ENCODE measurements around the gene DLG2. TPM values are rescaled to one million over a fixed set of nuclear protein-coding genes. Genes with fewer than 3 reads are reported as not detected.

Gene DLG2
- total RNA-seq, 1 donor from 2014 or later = 5.1 TPM

DNA sequence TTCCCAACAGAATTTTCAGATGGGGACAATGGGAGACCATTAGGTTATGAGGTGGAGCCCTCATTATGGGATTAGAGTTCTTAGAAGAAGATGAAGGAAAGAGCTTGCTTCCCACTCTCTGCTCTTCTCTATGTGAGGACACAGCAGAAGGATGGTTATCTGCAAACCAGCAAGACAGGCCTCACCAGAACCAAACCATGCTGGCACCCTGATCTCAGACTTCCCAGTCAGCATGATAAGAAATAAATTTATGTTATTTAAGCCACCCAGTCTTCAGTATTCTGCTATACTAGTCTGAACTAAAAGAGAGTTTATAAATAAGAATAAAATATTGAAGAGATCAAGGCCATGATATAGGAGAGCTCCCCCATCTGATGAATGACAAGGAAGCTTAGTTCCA lies 1394.6 kb downstream of the DLG2 start:
- H3K36me3 Mint-ChIP-seq (ENCODE audit: low read depth, unreplicated experiment) = no peaks in the 10 kb centered on the region
- no peak overlapping the region for H3K4me3 Mint-ChIP-seq (ENCODE audit: unreplicated experiment)
- TF ChIP-seq, protein P1, sequence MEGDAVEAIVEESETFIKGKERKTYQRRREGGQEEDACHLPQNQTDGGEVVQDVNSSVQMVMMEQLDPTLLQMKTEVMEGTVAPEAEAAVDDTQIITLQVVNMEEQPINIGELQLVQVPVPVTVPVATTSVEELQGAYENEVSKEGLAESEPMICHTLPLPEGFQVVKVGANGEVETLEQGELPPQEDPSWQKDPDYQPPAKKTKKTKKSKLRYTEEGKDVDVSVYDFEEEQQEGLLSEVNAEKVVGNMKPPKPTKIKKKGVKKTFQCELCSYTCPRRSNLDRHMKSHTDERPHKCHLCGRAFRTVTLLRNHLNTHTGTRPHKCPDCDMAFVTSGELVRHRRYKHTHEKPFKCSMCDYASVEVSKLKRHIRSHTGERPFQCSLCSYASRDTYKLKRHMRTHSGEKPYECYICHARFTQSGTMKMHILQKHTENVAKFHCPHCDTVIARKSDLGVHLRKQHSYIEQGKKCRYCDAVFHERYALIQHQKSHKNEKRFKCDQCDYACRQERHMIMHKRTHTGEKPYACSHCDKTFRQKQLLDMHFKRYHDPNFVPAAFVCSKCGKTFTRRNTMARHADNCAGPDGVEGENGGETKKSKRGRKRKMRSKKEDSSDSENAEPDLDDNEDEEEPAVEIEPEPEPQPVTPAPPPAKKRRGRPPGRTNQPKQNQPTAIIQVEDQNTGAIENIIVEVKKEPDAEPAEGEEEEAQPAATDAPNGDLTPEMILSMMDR (IDR thresholded peaks at IDR 0.05; ENCODE audit: unreplicated experiment) = no peak
- no peak for DNase-seq (ENCODE audit: low spot score)
- no peaks in the 10 kb centered on the region for H3K27me3 Mint-ChIP-seq (ENCODE audit: unreplicated experiment)
- H3K9me3 Mint-ChIP-seq (ENCODE audit: unreplicated experiment) = no peaks in the 10 kb centered on the region
- H3K27ac Mint-ChIP-seq (ENCODE audit: unreplicated experiment) = no peak overlapping the region
- peaks cover 5% of the 10 kb centered on the region for H3K4me1 Mint-ChIP-seq (ENCODE audit: unreplicated experiment)

DNA sequence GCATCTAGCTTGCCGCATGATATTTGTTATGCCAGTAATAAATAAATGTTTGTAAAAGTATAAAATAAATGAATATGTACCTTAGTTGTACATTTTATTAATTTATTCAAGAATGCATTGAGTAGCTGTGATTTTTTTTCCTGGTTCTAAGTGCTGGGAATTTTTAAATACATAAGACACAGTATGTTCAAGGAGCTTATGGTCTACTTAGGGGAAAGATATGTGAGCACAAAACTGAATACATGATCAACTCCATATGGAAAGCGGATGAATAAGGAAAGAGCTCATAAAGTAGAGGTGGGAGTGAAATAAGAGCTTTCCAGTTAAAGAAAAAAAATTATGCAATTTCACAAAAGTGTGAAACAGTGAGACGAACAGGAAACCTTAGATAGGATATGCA lies 1396.7 kb downstream of the DLG2 start:
- no peaks in the 10 kb centered on the region for H3K9me3 Mint-ChIP-seq (ENCODE audit: unreplicated experiment)
- no peak for DNase-seq (ENCODE audit: low spot score)
- TF ChIP-seq, protein P1 (IDR thresholded peaks at IDR 0.05; ENCODE audit: unreplicated experiment) = no peak
- H3K36me3 Mint-ChIP-seq (ENCODE audit: low read depth, unreplicated experiment) = no peaks in the 10 kb centered on the region
- no peak overlapping the region for H3K4me3 Mint-ChIP-seq (ENCODE audit: unreplicated experiment)
- no peaks in the 10 kb centered on the region for H3K27me3 Mint-ChIP-seq (ENCODE audit: unreplicated experiment)
- H3K4me1 Mint-ChIP-seq (ENCODE audit: unreplicated experiment) = no peaks in the 10 kb centered on the region
- no peak overlapping the region for H3K27ac Mint-ChIP-seq (ENCODE audit: unreplicated experiment)

DNA sequence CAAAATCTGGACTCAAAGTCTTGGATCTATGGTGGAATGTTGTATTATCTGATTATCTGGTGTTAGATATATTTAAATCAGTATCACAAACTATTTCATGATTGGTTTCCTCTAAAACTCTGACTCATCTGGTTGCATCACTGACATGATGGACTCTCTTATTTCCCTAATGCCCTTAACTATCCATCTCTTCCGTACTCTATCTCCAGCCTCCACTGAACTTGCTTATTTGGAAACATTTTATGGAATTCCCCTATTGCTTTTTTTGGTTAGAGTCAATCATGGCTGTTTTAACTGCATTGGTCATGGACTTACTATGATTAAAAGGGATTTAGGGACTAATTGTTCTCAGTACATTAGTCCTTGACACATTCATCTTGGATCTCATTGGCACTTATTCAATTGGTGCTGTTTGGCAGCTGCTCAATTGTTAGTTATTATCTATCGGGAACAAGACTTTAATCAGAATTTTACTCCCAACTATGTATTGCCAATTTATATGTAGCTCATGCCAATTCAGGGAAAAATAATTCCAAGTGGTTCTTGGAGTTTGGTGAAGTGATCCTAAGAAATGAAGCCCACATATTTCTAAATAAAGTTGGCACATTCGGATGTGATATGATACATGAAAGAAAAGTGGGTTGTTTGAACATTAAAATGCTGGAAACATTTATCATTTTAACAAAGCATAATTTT lies 1399.0 kb downstream of the DLG2 start:
- no peak overlapping the region for H3K27ac Mint-ChIP-seq (ENCODE audit: unreplicated experiment)
- no peaks in the 10 kb centered on the region for H3K36me3 Mint-ChIP-seq (ENCODE audit: low read depth, unreplicated experiment)
- DNase-seq (ENCODE audit: low spot score) = no peak
- TF ChIP-seq, protein P1 (IDR thresholded peaks at IDR 0.05; ENCODE audit: unreplicated experiment) = no peak
- no peak overlapping the region for H3K4me3 Mint-ChIP-seq (ENCODE audit: unreplicated experiment)
- no peaks in the 10 kb centered on the region for H3K9me3 Mint-ChIP-seq (ENCODE audit: unreplicated experiment)
- H3K4me1 Mint-ChIP-seq (ENCODE audit: unreplicated experiment) = no peaks in the 10 kb centered on the region
- H3K27me3 Mint-ChIP-seq (ENCODE audit: unreplicated experiment) = no peaks in the 10 kb centered on the region

DNA sequence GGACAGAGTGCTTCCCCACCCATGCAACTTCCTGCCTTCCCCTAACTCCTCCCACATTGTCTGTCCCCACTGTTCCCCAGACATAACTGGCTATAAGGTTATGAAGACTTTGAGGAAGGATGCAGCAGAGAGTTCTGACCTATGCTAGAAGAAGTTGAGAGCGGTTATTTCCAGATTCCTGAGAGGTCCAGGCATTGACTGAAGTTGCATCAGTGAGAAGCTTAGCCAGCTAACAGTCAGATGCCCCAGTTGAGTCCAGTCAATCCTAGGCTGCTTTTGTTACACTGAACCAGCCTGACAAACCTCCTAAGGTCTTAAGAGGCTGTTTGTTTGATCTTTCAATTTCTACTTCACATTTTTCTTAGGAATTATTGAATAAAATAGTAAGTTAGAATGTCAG lies 1403.1 kb downstream of the DLG2 start:
- TF ChIP-seq, protein P1 (IDR thresholded peaks at IDR 0.05; ENCODE audit: unreplicated experiment) = no peak
- Mint-ChIP-seq H3K4me1 (ENCODE audit: unreplicated experiment) (no peaks in the 10 kb centered on the region), H3K27me3 (ENCODE audit: unreplicated experiment) (no peaks in the 10 kb centered on the region), H3K36me3 (ENCODE audit: low read depth, unreplicated experiment) (no peaks in the 10 kb centered on the region), H3K9me3 (ENCODE audit: unreplicated experiment) (no peaks in the 10 kb centered on the region), H3K4me3 (ENCODE audit: unreplicated experiment) (no peak overlapping the region), H3K27ac (ENCODE audit: unreplicated experiment) (no peak overlapping the region)
- DNase-seq (ENCODE audit: low spot score) = no peak

DNA sequence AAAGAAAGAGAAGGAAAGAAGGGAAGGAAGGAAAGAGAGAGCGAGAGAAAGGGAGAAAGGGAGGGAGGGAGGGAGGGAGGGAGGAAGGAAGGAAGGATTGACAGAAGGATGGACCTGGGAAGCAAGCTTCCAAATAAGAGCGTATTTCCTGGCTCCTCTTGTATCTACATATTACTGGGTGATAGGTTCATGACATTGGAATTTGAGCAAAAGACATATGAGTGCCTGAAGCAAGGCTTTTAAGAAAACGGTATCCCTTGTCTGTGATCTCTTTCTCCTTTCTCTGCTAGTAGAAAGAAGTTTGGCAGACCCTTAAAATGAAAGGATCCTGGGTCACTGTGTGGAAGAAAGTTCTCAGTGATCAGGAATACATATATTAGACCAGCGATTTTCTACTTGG lies 1408.8 kb downstream of the DLG2 start:
- Mint-ChIP-seq H3K4me1 (ENCODE audit: unreplicated experiment) (no peaks in the 10 kb centered on the region), H3K27ac (ENCODE audit: unreplicated experiment) (no peak overlapping the region), H3K36me3 (ENCODE audit: low read depth, unreplicated experiment) (no peaks in the 10 kb centered on the region), H3K4me3 (ENCODE audit: unreplicated experiment) (no peak overlapping the region), H3K27me3 (ENCODE audit: unreplicated experiment) (no peaks in the 10 kb centered on the region), H3K9me3 (ENCODE audit: unreplicated experiment) (no peaks in the 10 kb centered on the region)
- no peak for DNase-seq (ENCODE audit: low spot score)
- TF ChIP-seq, protein P1 (IDR thresholded peaks at IDR 0.05; ENCODE audit: unreplicated experiment) = no peak
